H9 (cell line): Measurements from ENCODE around the gene KIRREL3. TPM values are rescaled to one million over a fixed set of nuclear protein-coding genes. Genes with fewer than 3 reads are reported as not detected.

Source experiments
- DNase-seq: peaks from one replicate; pipeline ENCODE4 v3.0.0-alpha.2; 2017
- H2AFZ ChIP-seq: one replicate; pipeline ENCODE4 v1.6.1; 2013; ENCODE audit warnings: mild to moderate bottlenecking, low read length, control low read depth, moderate library complexity
- H2AK5ac ChIP-seq: 2 replicates; pipeline ENCODE4 v1.6.1; 2013; ENCODE audit warnings: low read length, control low read depth, mixed read lengths; ENCODE audit not compliant: insufficient read length
- H2BK120ac ChIP-seq: one replicate; pipeline ENCODE4 v1.6.1; 2013; ENCODE audit warnings: low read depth, mild to moderate bottlenecking, low read length, control low read depth, inconsistent platforms; ENCODE audit not compliant: poor library complexity, severe bottlenecking
- H2BK12ac ChIP-seq: 2 replicates; pipeline ENCODE4 v1.6.1; 2013; ENCODE audit warnings: low read length, control low read depth, mixed read lengths, low read depth; ENCODE audit not compliant: insufficient read length
- H2BK15ac ChIP-seq: 2 replicates; pipeline ENCODE4 v1.6.1; 2013; ENCODE audit warnings: low read depth, low read length, control low read depth
- H2BK20ac ChIP-seq: one replicate; pipeline ENCODE4 v1.6.1; 2013; ENCODE audit warnings: low read depth, mild to moderate bottlenecking, low read length, control low read depth, inconsistent platforms; ENCODE audit not compliant: poor library complexity, severe bottlenecking
- H2BK5ac ChIP-seq: 2 replicates; pipeline ENCODE4 v1.6.1; 2013; ENCODE audit warnings: low read length, control low read depth, mixed read lengths; ENCODE audit not compliant: insufficient read length
- H3K14ac ChIP-seq: 2 replicates; pipeline ENCODE4 v1.6.1; 2013; ENCODE audit warnings: low read length, control low read depth; ENCODE audit not compliant: insufficient read depth
- H3K18ac ChIP-seq: 2 replicates; pipeline ENCODE4 v1.6.1; 2013; ENCODE audit warnings: low read depth, mild to moderate bottlenecking, mixed read lengths, low read length, control low read depth; ENCODE audit not compliant: insufficient read length
- H3K23ac ChIP-seq: 2 replicates; pipeline ENCODE4 v1.6.1; 2013; ENCODE audit warnings: low read length, control low read depth, mixed read lengths, low read depth; ENCODE audit not compliant: insufficient read length
- H3K23me2 ChIP-seq: 2 replicates; pipeline ENCODE4 v1.6.1; 2013; ENCODE audit warnings: low read depth, mild to moderate bottlenecking, mixed read lengths, low read length, control low read depth; ENCODE audit not compliant: insufficient read length, poor library complexity, severe bottlenecking
- H3K27ac ChIP-seq: 2 replicates; pipeline ENCODE4 v1.5.1; 2013; ENCODE audit warnings: low read length, control low read depth, mixed read lengths, low read depth; ENCODE audit not compliant: insufficient read length
- H3K27me3 ChIP-seq: 2 replicates; pipeline ENCODE4 v1.6.1; 2013; ENCODE audit warnings: low read length, control low read depth, inconsistent platforms; ENCODE audit not compliant: insufficient read depth
- H3K4ac ChIP-seq: 2 replicates; pipeline ENCODE4 v1.6.1; 2013; ENCODE audit warnings: low read depth, mild to moderate bottlenecking, control low read depth, inconsistent platforms, low read length, moderate library complexity
- H3K4me1 ChIP-seq: 2 replicates; pipeline ENCODE4 v1.6.1; 2013; ENCODE audit warnings: low read length, control low read depth, inconsistent platforms; ENCODE audit not compliant: insufficient read depth
- H3K4me2 ChIP-seq: 2 replicates; pipeline ENCODE4 v1.6.1; 2013; ENCODE audit warnings: low read length, control low read depth, mixed read lengths; ENCODE audit not compliant: insufficient read length, insufficient read depth
- H3K56ac ChIP-seq: 2 replicates; pipeline ENCODE4 v1.6.1; 2013; ENCODE audit warnings: low read depth, mild to moderate bottlenecking, mixed read lengths, low read length, control low read depth; ENCODE audit not compliant: insufficient read length
- H3K79me1 ChIP-seq: 2 replicates; pipeline ENCODE4 v1.6.1; 2013; ENCODE audit warnings: low read depth, mild to moderate bottlenecking, moderate library complexity, low read length, control low read depth, inconsistent platforms; ENCODE audit not compliant: insufficient read depth, poor library complexity, severe bottlenecking
- H3K79me2 ChIP-seq: 2 replicates; pipeline ENCODE4 v1.6.1; 2013; ENCODE audit warnings: low read length, control low read depth, inconsistent platforms; ENCODE audit not compliant: insufficient read depth
- H3K9ac ChIP-seq: 2 replicates; pipeline ENCODE4 v1.6.1; 2013; ENCODE audit warnings: low read length, control low read depth, mixed read lengths; ENCODE audit not compliant: insufficient read length; ENCODE audit errors: extremely low read depth
- H3K9me3 ChIP-seq: one replicate; pipeline ENCODE4 v1.6.1; 2013; ENCODE audit warnings: low read depth, low read length, inconsistent platforms; ENCODE audit not compliant: control insufficient read depth
- H3T11ph ChIP-seq: one replicate; pipeline ENCODE4 v1.6.1; 2013; ENCODE audit warnings: mild to moderate bottlenecking, low read length, control low read depth, inconsistent platforms
- H4K20me1 ChIP-seq: one replicate; pipeline ENCODE4 v1.6.1; 2013; ENCODE audit not compliant: control insufficient read depth, insufficient read length, insufficient read depth
- H4K5ac ChIP-seq: 2 replicates; pipeline ENCODE4 v1.6.1; 2013; ENCODE audit warnings: low read depth, mild to moderate bottlenecking, mixed read lengths, low read length, control low read depth; ENCODE audit not compliant: insufficient read length
- H4K8ac ChIP-seq: replicated peaks from 2 replicates; pipeline ENCODE4 v1.6.1; 2013; ENCODE audit warnings: low read length, control low read depth, mixed read lengths, low read depth; ENCODE audit not compliant: insufficient read length
- H4K91ac ChIP-seq: 2 replicates; pipeline ENCODE4 v1.6.1; 2013; ENCODE audit warnings: low read depth, mild to moderate bottlenecking, moderate library complexity, mixed read lengths, low read length, control low read depth; ENCODE audit not compliant: insufficient read length
- H3K27ac Mint-ChIP-seq, 3 experiments: 2 replicates in 2 of 3; 3 replicates in 1 of 3; pipeline ENCODE4 v1.8.0; 2020 to 2021; ENCODE audit warnings: mixed read lengths in 3 of 3, mild to moderate bottlenecking in 1 of 3, moderate library complexity in 1 of 3
- H3K27me3 Mint-ChIP-seq: 2 replicates; pipeline ENCODE4 v1.8.0; 2021; ENCODE audit warnings: low read depth, mild to moderate bottlenecking, moderate library complexity, mixed read lengths
- H3K36me3 Mint-ChIP-seq, 3 experiments: 2 replicates in 2 of 3; 3 replicates in 1 of 3; pipeline ENCODE4 v1.8.0; 2020 to 2021; ENCODE audit warnings: low read depth in 3 of 3, mixed read lengths in 3 of 3; ENCODE audit not compliant: insufficient read depth in 1 of 3
- H3K4me1 Mint-ChIP-seq, 2 experiments: 2 replicates each; pipeline ENCODE4 v1.8.0; 2020; ENCODE audit warnings: mixed read lengths in 2 of 2
- H3K4me3 Mint-ChIP-seq, 2 experiments: 2 replicates in 1 of 2; 3 replicates in 1 of 2; pipeline ENCODE4 v1.8.0; 2020 to 2021; ENCODE audit warnings: mild to moderate bottlenecking in 2 of 2, mixed read lengths in 2 of 2, moderate library complexity in 1 of 2
- H3K9me3 Mint-ChIP-seq, 2 experiments: 2 replicates in 1 of 2; 3 replicates in 1 of 2; pipeline ENCODE4 v1.8.0; 2020; ENCODE audit warnings: mild to moderate bottlenecking in 2 of 2, mixed read lengths in 2 of 2, moderate library complexity in 1 of 2
- CTCF ChIP-seq: fragments of 200-600 bp; sonication (generic); conservative IDR thresholded peaks from 3 replicates; pipeline ENCODE4 v1.8.0; 2021; ENCODE audit warnings: antibody characterized with exemption, mild to moderate bottlenecking
- WGBS: extraction: QIAGEN DNeasy Blood & Tissue Kit; methylation state at CpG from one replicate; pipeline ENCODE4 v1.1.7; 2013; ENCODE audit warnings: missing lambda C conversion rate, low lambda C conversion rate, mixed read lengths; ENCODE audit not compliant: insufficient read length; ENCODE audit errors: extremely low coverage; 5-methylcytosine and 5-hydroxymethylcytosine counted together
- total RNA-seq: library from RNA; stranded (reverse); gene quantifications from 2 replicates; pipeline ENCODE4 v1.2.1, GENCODE V29; 2021

KIRREL3 gene
- total RNA-seq, 1 experiment from 2014 or later: 0.17 TPM

GRCh38 chr11:126591966-126592489 lies 408.5 kb downstream of the KIRREL3 start:
- no peak for TF ChIP-seq CTCF
- Histone ChIP-seq H2AK5ac (no peak overlapping the region), H3K18ac (no peak overlapping the region), H4K8ac (no peak overlapping the region), H2AFZ (no peak overlapping the region), H3K79me2 (no peaks in the 10 kb centered on the region), H4K5ac (no peak overlapping the region), H2BK15ac (no peak overlapping the region), H3K9me3 (no peaks in the 10 kb centered on the region), H2BK120ac (no peak overlapping the region), H3K4ac (no peak overlapping the region), H3T11ph (no peak overlapping the region), H4K20me1 (no peaks in the 10 kb centered on the region), H3K4me1 (no peaks in the 10 kb centered on the region), H2BK20ac (no peak overlapping the region), H3K79me1 (no peaks in the 10 kb centered on the region), H3K56ac (no peak overlapping the region), H3K14ac (no peak overlapping the region), H3K23me2 (no peaks in the 10 kb centered on the region), H3K4me2 (no peak overlapping the region), H2BK12ac (no peak overlapping the region), H4K91ac (no peak overlapping the region), H3K9ac (no peak overlapping the region), H3K27me3 (no peaks in the 10 kb centered on the region), H3K23ac (no peak overlapping the region), H2BK5ac (no peak overlapping the region), H3K27ac (no peak overlapping the region)
- Mint-ChIP-seq H3K4me1 (peaks cover 17 to 30% of the 10 kb centered on the region in 2 experiments), H3K36me3 (no peaks in the 10 kb centered on the region), H3K27me3 (peaks cover 2% of the 10 kb centered on the region), H3K9me3 (no peaks in the 10 kb centered on the region), H3K27ac (peak overlapping the region in 1 of 3 experiments; percentile 28; a peak in 1 of 7 replicates), H3K4me3 (no peak overlapping the region)
- no peak for DNase-seq
- 100% methylated on average over 1 of the region's 6 CpGs for WGBS
